Esophagus muscularis mucosa (tissue), 3 donors: ENCODE measurements around the gene ARFGAP3.

ENCODE experiments used
- EP300 ChIP-seq: sonication (generic); formaldehyde crosslinking; IDR thresholded peaks from one replicate; pipeline ENCODE4 v1.6.1; 2017; ENCODE audit warnings: antibody characterized with exemption
- TF ChIP-seq, protein P1 (sequence below), 3 experiments: fragments of 200-600 bp in 2 of 3; fragments of 450-650 bp in 1 of 3; sonication (generic) in 2 of 3; IDR thresholded peaks; one replicate each; pipeline ENCODE4 v1.5.1; 2017 to 2019; ENCODE audit warnings: antibody characterized with exemption in 3 of 3, mild to moderate bottlenecking in 2 of 3, moderate library complexity in 1 of 3

DNA sequence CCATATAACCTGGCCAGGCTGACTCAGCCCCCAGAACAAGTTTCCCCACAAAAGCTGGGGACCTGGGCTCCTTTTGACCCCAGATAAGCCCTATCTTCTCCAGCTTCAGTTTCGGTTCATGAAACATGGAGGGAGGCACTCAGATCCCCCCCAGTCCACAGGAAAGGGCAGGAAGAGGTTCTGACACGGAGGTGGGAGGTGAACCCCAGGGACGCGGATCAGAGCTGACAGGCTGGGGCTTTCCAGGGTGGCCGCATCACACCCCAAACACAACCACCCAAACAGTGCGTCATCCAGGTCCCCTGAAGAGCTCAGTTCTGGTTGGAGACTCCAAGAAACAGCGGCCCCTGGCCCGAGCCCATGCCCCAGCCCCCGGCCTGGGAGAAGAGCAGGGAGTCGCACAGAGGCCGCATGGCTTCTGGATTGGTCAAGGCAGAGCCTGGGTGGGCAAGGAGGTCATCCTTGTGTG, 92.1 kb downstream of the ARFGAP3 start:
- TF ChIP-seq, protein P1, sequence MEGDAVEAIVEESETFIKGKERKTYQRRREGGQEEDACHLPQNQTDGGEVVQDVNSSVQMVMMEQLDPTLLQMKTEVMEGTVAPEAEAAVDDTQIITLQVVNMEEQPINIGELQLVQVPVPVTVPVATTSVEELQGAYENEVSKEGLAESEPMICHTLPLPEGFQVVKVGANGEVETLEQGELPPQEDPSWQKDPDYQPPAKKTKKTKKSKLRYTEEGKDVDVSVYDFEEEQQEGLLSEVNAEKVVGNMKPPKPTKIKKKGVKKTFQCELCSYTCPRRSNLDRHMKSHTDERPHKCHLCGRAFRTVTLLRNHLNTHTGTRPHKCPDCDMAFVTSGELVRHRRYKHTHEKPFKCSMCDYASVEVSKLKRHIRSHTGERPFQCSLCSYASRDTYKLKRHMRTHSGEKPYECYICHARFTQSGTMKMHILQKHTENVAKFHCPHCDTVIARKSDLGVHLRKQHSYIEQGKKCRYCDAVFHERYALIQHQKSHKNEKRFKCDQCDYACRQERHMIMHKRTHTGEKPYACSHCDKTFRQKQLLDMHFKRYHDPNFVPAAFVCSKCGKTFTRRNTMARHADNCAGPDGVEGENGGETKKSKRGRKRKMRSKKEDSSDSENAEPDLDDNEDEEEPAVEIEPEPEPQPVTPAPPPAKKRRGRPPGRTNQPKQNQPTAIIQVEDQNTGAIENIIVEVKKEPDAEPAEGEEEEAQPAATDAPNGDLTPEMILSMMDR (IDR thresholded peaks at IDR 0.05): no peak
- no peak for TF ChIP-seq EP300
